Body of pancreas (tissue), 4 donors: ENCODE measurements around the gene HYOU1. TPM values are rescaled to one million over a fixed set of nuclear protein-coding genes. Genes with fewer than 3 reads are reported as not detected.

Experiments
- ATAC-seq: fragments of 150-250 bp; one replicate; pipeline ENCODE4 v1.9.1; 2016
- DNase-seq, 4 donors: peaks; one replicate each; pipeline ENCODE4 v3.0.0-alpha.2; 2019
- H3K27ac ChIP-seq, 4 donors: fragments of 200-600 bp; sonication (generic); 1 replicate in 3 of 4; 2 replicates in 1 of 4; pipeline versions ENCODE4 v1.5.1 to v1.6.1; 2016 to 2019; ENCODE audit warnings: mild to moderate bottlenecking in 1 of 4, mixed read lengths in 1 of 4, moderate library complexity in 1 of 4
- H3K27me3 ChIP-seq, 2 donors: fragments of 200-600 bp; sonication (generic); one replicate each; pipeline ENCODE4 v1.6.0; 2016; ENCODE audit warnings: mild to moderate bottlenecking in 1 of 2
- H3K36me3 ChIP-seq, 2 donors: fragments of 200-600 bp; sonication (generic); replicated peaks in 1 of 2; 2 replicates each; pipeline ENCODE4 v1.5.1; 2016; ENCODE audit warnings: low read depth in 2 of 2; ENCODE audit not compliant: insufficient read depth in 1 of 2
- H3K4me1 ChIP-seq: fragments of 200-600 bp; sonication (generic); one replicate; pipeline ENCODE4 v1.6.0; 2016
- H3K4me3 ChIP-seq, 2 donors: fragments of 200-600 bp; sonication (generic); 1 replicate in 1 of 2; 2 replicates in 1 of 2; pipeline ENCODE4 v1.5.1; 2016 to 2019
- H3K9me3 ChIP-seq, 3 donors: fragments of 200-600 bp; sonication (generic); 1 replicate in 2 of 3; 2 replicates in 1 of 3; pipeline ENCODE4 v1.5.1; 2016
- CTCF ChIP-seq, 7 experiments: fragments of 450-650 bp in 4 of 7; fragments of 200-600 bp in 3 of 7; sonication (generic) in 3 of 7; IDR thresholded peaks; one replicate each; pipeline ENCODE4 v1.5.1; 2016 to 2019; ENCODE audit warnings: antibody characterized with exemption in 7 of 7
- POLR2A ChIP-seq, 3 donors: fragments of 450-650 bp; IDR thresholded peaks; one replicate each; pipeline ENCODE4 v1.6.1; 2016; ENCODE audit warnings: antibody characterized with exemption in 3 of 3, mild to moderate bottlenecking in 2 of 3
- WGBS, 2 donors: methylation state at CpG; one replicate each; pipeline ENCODE4 v1.1.5; 2017; 5-methylcytosine and 5-hydroxymethylcytosine counted together
- intact Hi-C: fragments of 100-400 bp; cut with DNase I; formaldehyde crosslinking; loops from one replicate; pipeline ENCODE4 v1.15.1; 2023
- total RNA-seq, 2 donors: library from RNA; depleted of rRNA; stranded (reverse); fragments of >200 nt; gene quantifications; one replicate each; pipeline ENCODE4 v1.1.0, GENCODE V29; 2016

Gene HYOU1
- total RNA-seq, 2 donors from 2014 or later: 121 to 218 TPM

- peak overlapping the region; percentile 75 to 97 (median 92) for H3K27ac ChIP-seq
- TF ChIP-seq CTCF (IDR thresholded peaks at IDR 0.05) (no peak), POLR2A (IDR thresholded peaks at IDR 0.05) (no peak)
- no peaks in the 10 kb centered on the region for H3K27me3 ChIP-seq
- H3K4me1 ChIP-seq: peaks cover 47% of the 10 kb centered on the region
- peak; percentile 2 for ATAC-seq
- H3K9me3 ChIP-seq: no peaks in the 10 kb centered on the region
- DNase-seq: peak; percentile 39 to 61 (median 56)
- 0% methylated on average over 24 to 48 of the region's 48 CpGs for WGBS, 2 donors
- H3K4me3 ChIP-seq: peak overlapping the region; percentile 39 to 82
- intact Hi-C loops: no loop called here
- H3K36me3 ChIP-seq: peaks cover 7 to 19% of the 10 kb centered on the region in 2 donors
These were observed 495 bp downstream of the HYOU1 start for GRCh38 chr11:119056421-119056999.

- TF ChIP-seq CTCF (IDR thresholded peaks at IDR 0.05) (no peak), POLR2A (IDR thresholded peaks at IDR 0.05) (no peak)
- Histone ChIP-seq H3K4me3 (peak overlapping the region; percentile 39 to 82), H3K27me3 (no peaks in the 10 kb centered on the region), H3K27ac (peak overlapping the region; percentile 75 to 97 (median 92)), H3K4me1 (peaks cover 41% of the 10 kb centered on the region), H3K36me3 (peaks cover 7 to 25% of the 10 kb centered on the region in 2 donors), H3K9me3 (no peaks in the 10 kb centered on the region)
- no peak for ATAC-seq
- DNase-seq: no peak
- 17 to 29% methylated on average over 6 of the region's 6 CpGs for WGBS, 2 donors
- intact Hi-C loops: no loop called here
These were observed 1.1 kb downstream of the HYOU1 start for GRCh38 chr11:119055901-119056300.

GRCh38 chr11:119054418-119054817 lies 2.6 kb downstream of the HYOU1 start:
- ATAC-seq: no peak
- TF ChIP-seq POLR2A (IDR thresholded peaks at IDR 0.05): no peak
- no peak for TF ChIP-seq CTCF (IDR thresholded peaks at IDR 0.05)
- Histone ChIP-seq H3K27me3 (no peaks in the 10 kb centered on the region), H3K9me3 (no peaks in the 10 kb centered on the region), H3K4me3 (no peak overlapping the region), H3K36me3 (peaks cover 7 to 34% of the 10 kb centered on the region in 2 donors), H3K27ac (no peak overlapping the region), H3K4me1 (peaks cover 36% of the 10 kb centered on the region)
- 65 to 77% methylated on average over 5 to 10 of the region's 10 CpGs for WGBS, 2 donors
- intact Hi-C loops: no loop called here
- DNase-seq: no peak

- no peaks in the 10 kb centered on the region for H3K9me3 ChIP-seq
- intact Hi-C loops: no loop called here
These were observed 4.7 kb downstream of the HYOU1 start for GRCh38 chr11:119052163-119052814.

More at GRCh38 chr11:119052163-119052814, 4.7 kb downstream of the HYOU1 start:
- H3K36me3 ChIP-seq: peaks cover 15 to 54% of the 10 kb centered on the region in 2 donors
- H3K4me3 ChIP-seq: no peak overlapping the region
- H3K27me3 ChIP-seq: no peaks in the 10 kb centered on the region
- H3K27ac ChIP-seq: no peak overlapping the region
- 81 to 88% methylated on average over 17 to 23 of the region's 23 CpGs for WGBS, 2 donors
- ATAC-seq (no peak), DNase-seq (no peak)
- TF ChIP-seq POLR2A (IDR thresholded peaks at IDR 0.05): no peak
- no peak for TF ChIP-seq CTCF (IDR thresholded peaks at IDR 0.05)
- peaks cover 27% of the 10 kb centered on the region for H3K4me1 ChIP-seq
